HG02610 (cell line): ENCODE data around the gene LSM11.
A peak's percentile ranks its signal among the peaks of the same experiment; 100 is the strongest.
"Not testable (repeated sequence)": the region's sequence is repeated elsewhere in the genome, so short reads cannot be mapped to it uniquely, and the experiment has no call there.

ENCODE experiments used
- ATAC-seq: cut with Tn5 transposase; IDR thresholded peaks from one replicate; pipeline ENCODE4 v1.9.1; 2021; ENCODE audit warnings: mild to moderate bottlenecking, moderate library complexity; ENCODE audit not compliant: unreplicated experiment

LSM11 gene

GRCh38 chr5:157743163-157744050, at the start of gene LSM11:
Gene LSM11, plus strand, starts transcription at chr5:157743712. Its CDS starts 39 bp downstream, at chr5:157743751.
- ATAC-seq = peak; percentile 92

- ATAC-seq = not testable (repeated sequence)
Observed at GRCh38 chr5:157693816-157694215, 49.7 kb upstream of the LSM11 start.

GRCh38 chr5:157696154-157696553, 47.4 kb upstream of the LSM11 start:
- ATAC-seq = not testable (repeated sequence)

GRCh38 chr5:157698674-157699073, 44.8 kb upstream of the LSM11 start:
- not testable (repeated sequence) for ATAC-seq

GRCh38 chr5:157703736-157704135, 39.8 kb upstream of the LSM11 start:
- ATAC-seq = no peak

GRCh38 chr5:157708866-157709265, 34.6 kb upstream of the LSM11 start:
- no peak for ATAC-seq

- ATAC-seq = no peak
Observed at GRCh38 chr5:157709346-157709745, 34.2 kb upstream of the LSM11 start.

- ATAC-seq = peak; percentile 53
Observed at GRCh38 chr5:157710431-157710830, 33.1 kb upstream of the LSM11 start.

GRCh38 chr5:157710882-157711281, 32.6 kb upstream of the LSM11 start:
- peak; percentile 78 for ATAC-seq

GRCh38 chr5:157713830-157714595, 29.5 kb upstream of the LSM11 start:
- no peak for ATAC-seq

GRCh38 chr5:157714596-157714864, 29.0 kb upstream of the LSM11 start:
- ATAC-seq = no peak

- ATAC-seq = peak; percentile 75
Observed at GRCh38 chr5:157718519-157718918, 25.0 kb upstream of the LSM11 start.

GRCh38 chr5:157719245-157719644, 24.3 kb upstream of the LSM11 start:
- no peak for ATAC-seq

- ATAC-seq = no peak
Observed at GRCh38 chr5:157721159-157721558, 22.4 kb upstream of the LSM11 start.

- not testable (repeated sequence) for ATAC-seq
Observed at GRCh38 chr5:157722895-157723294, 20.6 kb upstream of the LSM11 start.

GRCh38 chr5:157726607-157727006, 16.9 kb upstream of the LSM11 start:
- ATAC-seq = not testable (repeated sequence)

- ATAC-seq = not testable (repeated sequence)
Observed at GRCh38 chr5:157727858-157728257, 15.7 kb upstream of the LSM11 start.

GRCh38 chr5:157729858-157730257, 13.7 kb upstream of the LSM11 start:
- peak; percentile 85 for ATAC-seq

- ATAC-seq = no peak
Observed at GRCh38 chr5:157730900-157731271, 12.6 kb upstream of the LSM11 start.

GRCh38 chr5:157731272-157732129, 12.0 kb upstream of the LSM11 start, which contains the start of gene THG1L:
Gene THG1L, plus strand, starts transcription at chr5:157731420. Its CDS starts 21 bp downstream, at chr5:157731441.
- ATAC-seq = peak; percentile 93

- ATAC-seq = no peak
Observed at GRCh38 chr5:157732130-157732514, 11.4 kb upstream of the LSM11 start.
